ENCODE results near the gene NPSR1.

The NPSR1 gene

GRCh38 chr7:34677491-34677890 is 19.5 kb downstream of the NPSR1 start:
- Histone ChIP-seq H3K4me3 (replicated peaks; ENCODE audit: low read depth, low read length) (no peak overlapping the region), H3K27me3 (replicated peaks; ENCODE audit: control insufficient read depth, insufficient read depth, low read length) (no peaks in the 10 kb centered on the region; the same call in 1 of the 2 replicates), H3K36me3 (ENCODE audit: control insufficient read depth, insufficient read depth, low read length) (no peaks in the 10 kb centered on the region)
- DNase-seq (ENCODE audit: extremely low read depth, insufficient read length), result no peak
- TF ChIP-seq CTCF (IDR thresholded peaks at IDR 0.05; ENCODE audit: insufficient read depth, low read length, poor library complexity, severe bottlenecking), result no peak

GRCh38 chr7:34687529-34687928 is 29.5 kb downstream of the NPSR1 start:
- TF ChIP-seq CTCF (IDR thresholded peaks at IDR 0.05; ENCODE audit: insufficient read depth, low read length, poor library complexity, severe bottlenecking), result no peak
- no peak overlapping the region for H3K4me3 ChIP-seq (replicated peaks; ENCODE audit: low read depth, low read length)
- H3K27me3 ChIP-seq (replicated peaks; ENCODE audit: control insufficient read depth, insufficient read depth, low read length), result no peaks in the 10 kb centered on the region
- no peak for DNase-seq (ENCODE audit: extremely low read depth, insufficient read length)
- no peaks in the 10 kb centered on the region for H3K36me3 ChIP-seq (ENCODE audit: control insufficient read depth, insufficient read depth, low read length)

- no peak for TF ChIP-seq CTCF (IDR thresholded peaks at IDR 0.05; ENCODE audit: insufficient read depth, low read length, poor library complexity, severe bottlenecking)
Measured at GRCh38 chr7:34696415-34696814, 38.4 kb downstream of the NPSR1 start.

GRCh38 chr7:34709771-34710170 is 51.8 kb downstream of the NPSR1 start:
- Histone ChIP-seq H3K36me3 (ENCODE audit: control insufficient read depth, insufficient read depth, low read length) (no peaks in the 10 kb centered on the region), H3K27me3 (replicated peaks; ENCODE audit: control insufficient read depth, insufficient read depth, low read length) (no peaks in the 10 kb centered on the region), H3K4me3 (replicated peaks; ENCODE audit: low read depth, low read length) (no peak overlapping the region)
- DNase-seq (ENCODE audit: extremely low read depth, insufficient read length), result no peak
- no peak for TF ChIP-seq CTCF (IDR thresholded peaks at IDR 0.05; ENCODE audit: insufficient read depth, low read length, poor library complexity, severe bottlenecking)

More at GRCh38 chr7:34696415-34696814, 38.4 kb downstream of the NPSR1 start:
- Histone ChIP-seq H3K36me3 (ENCODE audit: control insufficient read depth, insufficient read depth, low read length) (no peaks in the 10 kb centered on the region), H3K27me3 (replicated peaks; ENCODE audit: control insufficient read depth, insufficient read depth, low read length) (no peaks in the 10 kb centered on the region), H3K4me3 (replicated peaks; ENCODE audit: low read depth, low read length) (no peak overlapping the region)
- no peak for DNase-seq (ENCODE audit: extremely low read depth, insufficient read length)

- no peaks in the 10 kb centered on the region for H3K36me3 ChIP-seq (ENCODE audit: control insufficient read depth, insufficient read depth, low read length)
- no peak for TF ChIP-seq CTCF (IDR thresholded peaks at IDR 0.05; ENCODE audit: insufficient read depth, low read length, poor library complexity, severe bottlenecking)
- H3K27me3 ChIP-seq (replicated peaks; ENCODE audit: control insufficient read depth, insufficient read depth, low read length), result no peaks in the 10 kb centered on the region
- DNase-seq (ENCODE audit: extremely low read depth, insufficient read length), result no peak
- H3K4me3 ChIP-seq (replicated peaks; ENCODE audit: low read depth, low read length), result no peak overlapping the region
Measured at GRCh38 chr7:34718867-34719266, 60.8 kb downstream of the NPSR1 start.

- H3K27me3 ChIP-seq (replicated peaks; ENCODE audit: control insufficient read depth, insufficient read depth, low read length), result no peaks in the 10 kb centered on the region
- no peak overlapping the region for H3K4me3 ChIP-seq (replicated peaks; ENCODE audit: low read depth, low read length)
- no peak for TF ChIP-seq CTCF (IDR thresholded peaks at IDR 0.05; ENCODE audit: insufficient read depth, low read length, poor library complexity, severe bottlenecking)
- no peaks in the 10 kb centered on the region for H3K36me3 ChIP-seq (ENCODE audit: control insufficient read depth, insufficient read depth, low read length)
- DNase-seq (ENCODE audit: extremely low read depth, insufficient read length), result no peak
Measured at GRCh38 chr7:34719636-34720035, 61.6 kb downstream of the NPSR1 start.
